Ovary (tissue), 9 donors: ENCODE results near the gene SOCS7. TPM values are rescaled to one million over a fixed set of nuclear protein-coding genes. Genes with fewer than 3 reads are reported as not detected.

Source experiments
- DNase-seq, 5 donors: peaks; one replicate each; pipeline ENCODE4 v3.0.0-alpha.2; 2019 to 2020
- H3K27ac ChIP-seq, 2 donors: fragments of 200-600 bp; one replicate each; pipeline versions ENCODE4 v1.5.1 to v1.8.0; 2019 to 2022
- H3K27me3 ChIP-seq: fragments of 200-600 bp; one replicate; pipeline ENCODE4 v1.8.0; 2022
- H3K36me3 ChIP-seq: fragments of 200-600 bp; sonication (generic); one replicate; pipeline ENCODE4 v1.5.1; 2019
- H3K4me1 ChIP-seq: one replicate; pipeline ENCODE4 v1.8.1; 2013; ENCODE audit warnings: mild to moderate bottlenecking, moderate library complexity; ENCODE audit not compliant: insufficient read depth
- H3K4me3 ChIP-seq: fragments of 200-600 bp; sonication (generic); one replicate; pipeline ENCODE4 v1.5.1; 2017
- H3K9me3 ChIP-seq, 2 donors: fragments of 200-600 bp in 1 of 2; sonication (generic) in 1 of 2; one replicate each; pipeline versions ENCODE4 v1.5.1 to v1.8.1; 2013 to 2019; ENCODE audit warnings: mild to moderate bottlenecking in 1 of 2, moderate library complexity in 1 of 2
- CTCF ChIP-seq, 3 donors: fragments of 450-650 bp in 2 of 3; fragments of 200-600 bp in 1 of 3; IDR thresholded peaks; one replicate each; pipeline versions ENCODE4 v1.5.1 to v1.8.0; 2016 to 2022; ENCODE audit warnings: antibody characterized with exemption in 3 of 3, mild to moderate bottlenecking in 1 of 3
- EP300 ChIP-seq: sonication (generic); formaldehyde crosslinking; IDR thresholded peaks from one replicate; pipeline ENCODE4 v1.6.1; 2017; ENCODE audit warnings: antibody characterized with exemption
- POLR2A ChIP-seq: fragments of 450-650 bp; IDR thresholded peaks from one replicate; pipeline ENCODE4 v1.6.1; 2017; ENCODE audit warnings: antibody characterized with exemption, mild to moderate bottlenecking, moderate library complexity
- WGBS, 3 donors: extraction: QIAGEN DNeasy Blood & Tissue Kit in 1 of 3; methylation state at CpG; one replicate each; pipeline versions ENCODE4 v1.1.5 to v1.1.7; 2013 to 2017; 5-methylcytosine and 5-hydroxymethylcytosine counted together
- intact Hi-C, 4 donors: fragments of 100-400 bp; cut with DNase I; formaldehyde crosslinking; loops; one replicate each; pipeline versions ENCODE4 v1.11.0 to v1.15.1; 2022 to 2023
- polyA plus RNA-seq, 2 donors: library from polyadenylated mRNA; stranded (reverse); fragments of 200-250 nt in 1 of 2; fragments of 350-450 nt in 1 of 2; fragmentation: Illumina TruSeq in 1 of 2; extraction: RNeasy Lipid Tissue Mini Kit (QIAGEN cat#74804) in 1 of 2; gene quantifications; one replicate each; pipeline ENCODE4 v1.2.3, GENCODE V29; 2013 to 2014
- total RNA-seq, 7 donors: library from RNA; depleted of rRNA in 2 of 7; stranded (reverse); fragments of >200 nt in 2 of 7; fragmentation: NEBNext Ultra II Directional in 3 of 7; extraction: Animal tissue kit (Norgen Biotek cat#: 25700) in 3 of 7; gene quantifications; one replicate each; pipeline versions ENCODE4 v1.1.0 to v1.2.4, GENCODE V29; 2016 to 2023
- donor health status: DM: no; HTN: no; CAD: no; lungs with moderate emphysema.
- donor health status: DM: no; HTN: no; CAD: no.
- donor health status: Bipolar disorder and iron deficiency.
- donor health status: DM: yes; HTN: yes; CAD: no.
- donor health status: DM: no; HTN: no; CAD: no.
- donor health status: DM: yes; HTN: yes; CAD: no.

Gene SOCS7
- total and polyA plus RNA-seq, 9 donors, result 8.9 to 23.8 (median 19.6) TPM

GRCh38 chr17:38395090-38395489 is 43.4 kb downstream of the SOCS7 start:
- Histone ChIP-seq H3K4me3 (no peak overlapping the region), H3K27me3 (no peaks in the 10 kb centered on the region), H3K36me3 (no peaks in the 10 kb centered on the region), H3K9me3 (no peaks in the 10 kb centered on the region), H3K4me1 (no peaks in the 10 kb centered on the region), H3K27ac (no peak overlapping the region)
- TF ChIP-seq EP300 (no peak), CTCF (IDR thresholded peaks at IDR 0.05) (no peak), POLR2A (no peak)
- WGBS, 3 donors, result 92 to 95% (median 94%) methylated on average over 4 of the region's 4 CpGs
- intact Hi-C loops, result no loop called here
- no peak for DNase-seq

GRCh38 chr17:38397227-38397626 is 45.6 kb downstream of the SOCS7 start:
- H3K36me3 ChIP-seq, result no peaks in the 10 kb centered on the region
- no peak for TF ChIP-seq POLR2A
- no peak for TF ChIP-seq CTCF (IDR thresholded peaks at IDR 0.05)
- TF ChIP-seq EP300, result no peak
- no peaks in the 10 kb centered on the region for H3K4me1 ChIP-seq
- no peak overlapping the region for H3K27ac ChIP-seq
- 88 to 93% (median 91%) methylated on average over 2 of the region's 2 CpGs for WGBS, 3 donors
- no peaks in the 10 kb centered on the region for H3K27me3 ChIP-seq
- no peak overlapping the region for H3K4me3 ChIP-seq
- no peak for DNase-seq
- H3K9me3 ChIP-seq, result no peaks in the 10 kb centered on the region
- intact Hi-C loops, result no loop called here

GRCh38 chr17:38400286-38400685 is 48.6 kb downstream of the SOCS7 start:
- Histone ChIP-seq H3K36me3 (no peaks in the 10 kb centered on the region), H3K4me1 (no peaks in the 10 kb centered on the region), H3K4me3 (no peak overlapping the region), H3K9me3 (no peaks in the 10 kb centered on the region), H3K27ac (no peak overlapping the region), H3K27me3 (no peaks in the 10 kb centered on the region)
- TF ChIP-seq POLR2A (no peak), EP300 (no peak), CTCF (IDR thresholded peaks at IDR 0.05) (no peak)
- no peak for DNase-seq
- intact Hi-C loops, result no loop called here
- WGBS, 3 donors, result 73 to 81% (median 79%) methylated on average over 6 of the region's 6 CpGs

GRCh38 chr17:38401459-38401858 is 49.8 kb downstream of the SOCS7 start:
- DNase-seq, result no peak
- Histone ChIP-seq H3K27ac (no peak overlapping the region), H3K4me3 (no peak overlapping the region), H3K27me3 (no peaks in the 10 kb centered on the region), H3K4me1 (no peaks in the 10 kb centered on the region), H3K9me3 (no peaks in the 10 kb centered on the region), H3K36me3 (no peaks in the 10 kb centered on the region)
- 75 to 78% (median 76%) methylated on average over 4 of the region's 4 CpGs for WGBS, 3 donors
- intact Hi-C loops, result no loop called here
- TF ChIP-seq CTCF (IDR thresholded peaks at IDR 0.05) (no peak), POLR2A (no peak), EP300 (no peak)

- Histone ChIP-seq H3K9me3 (no peaks in the 10 kb centered on the region), H3K36me3 (no peaks in the 10 kb centered on the region), H3K4me3 (no peak overlapping the region), H3K27ac (no peak overlapping the region), H3K27me3 (no peaks in the 10 kb centered on the region), H3K4me1 (no peaks in the 10 kb centered on the region)
- WGBS, 3 donors, result 87 to 93% (median 89%) methylated on average over 5 of the region's 5 CpGs
- TF ChIP-seq CTCF (IDR thresholded peaks at IDR 0.05) (no peak), POLR2A (no peak), EP300 (no peak)
- intact Hi-C loops, result no loop called here
- DNase-seq, result no peak
Observed at GRCh38 chr17:38402897-38403296, 51.3 kb downstream of the SOCS7 start.
